GM19023 (cell line): ENCODE data around the gene ARHGEF40.

Experiments used
- ATAC-seq: cut with Tn5 transposase; IDR thresholded peaks from one replicate; pipeline ENCODE4 v1.9.1; 2021; ENCODE audit warnings: mild to moderate bottlenecking, moderate library complexity; ENCODE audit not compliant: unreplicated experiment

The ARHGEF40 gene

GRCh38 chr14:21070083-21070609 lies at the start of gene ARHGEF40:
TSS of gene ARHGEF40 (plus strand) at chr14:21070304. CDS start at chr14:21070397, 93 bp downstream.
- peak; percentile 27 for ATAC-seq

- no peak for ATAC-seq
Observed at GRCh38 chr14:21020977-21021545, 49.0 kb upstream of the ARHGEF40 start.

GRCh38 chr14:21022686-21023085 lies 47.4 kb upstream of the ARHGEF40 start:
- no peak for ATAC-seq

GRCh38 chr14:21023174-21023573 lies 46.9 kb upstream of the ARHGEF40 start:
- ATAC-seq, result no peak

GRCh38 chr14:21023817-21024584 lies 46.1 kb upstream of the ARHGEF40 start:
- ATAC-seq, result no peak

- ATAC-seq, result peak; percentile 68
Observed at GRCh38 chr14:21024585-21025370, 45.3 kb upstream of the ARHGEF40 start, which contains the start of gene NDRG2. TSS of gene NDRG2 (minus strand) at chr14:21025061. CDS start at chr14:21023315, 1,746 bp downstream.

GRCh38 chr14:21025371-21026273 lies 44.5 kb upstream of the ARHGEF40 start:
- ATAC-seq, result no peak

- ATAC-seq, result no peak
Observed at GRCh38 chr14:21026274-21026987, 43.7 kb upstream of the ARHGEF40 start.

- ATAC-seq, result no peak
Observed at GRCh38 chr14:21026988-21027315, 43.2 kb upstream of the ARHGEF40 start.

GRCh38 chr14:21029917-21030316 lies 40.2 kb upstream of the ARHGEF40 start, which contains the start of gene TPPP2:
TSS of gene TPPP2 (plus strand) at chr14:21030217. CDS start at chr14:21030582, 365 bp downstream.
- no peak for ATAC-seq

- ATAC-seq, result no peak
Observed at GRCh38 chr14:21030531-21030930, 39.6 kb upstream of the ARHGEF40 start.

GRCh38 chr14:21032326-21033132 lies 37.6 kb upstream of the ARHGEF40 start:
- ATAC-seq, result no peak

GRCh38 chr14:21033133-21033698 lies 36.9 kb upstream of the ARHGEF40 start:
- no peak for ATAC-seq

- no peak for ATAC-seq
Observed at GRCh38 chr14:21034707-21035106, 35.4 kb upstream of the ARHGEF40 start, which contains the start of gene RNASE13. TSS of gene RNASE13 (minus strand) at chr14:21034807. CDS start at chr14:21034288, 519 bp downstream.

- ATAC-seq, result no peak
Observed at GRCh38 chr14:21036751-21037150, 33.4 kb upstream of the ARHGEF40 start.

- ATAC-seq, result no peak
Observed at GRCh38 chr14:21037156-21037555, 32.9 kb upstream of the ARHGEF40 start.

GRCh38 chr14:21038441-21039422 lies 31.4 kb upstream of the ARHGEF40 start:
- ATAC-seq, result no peak
